ENCODE data around the gene ART3.

The ART3 gene

DNA sequence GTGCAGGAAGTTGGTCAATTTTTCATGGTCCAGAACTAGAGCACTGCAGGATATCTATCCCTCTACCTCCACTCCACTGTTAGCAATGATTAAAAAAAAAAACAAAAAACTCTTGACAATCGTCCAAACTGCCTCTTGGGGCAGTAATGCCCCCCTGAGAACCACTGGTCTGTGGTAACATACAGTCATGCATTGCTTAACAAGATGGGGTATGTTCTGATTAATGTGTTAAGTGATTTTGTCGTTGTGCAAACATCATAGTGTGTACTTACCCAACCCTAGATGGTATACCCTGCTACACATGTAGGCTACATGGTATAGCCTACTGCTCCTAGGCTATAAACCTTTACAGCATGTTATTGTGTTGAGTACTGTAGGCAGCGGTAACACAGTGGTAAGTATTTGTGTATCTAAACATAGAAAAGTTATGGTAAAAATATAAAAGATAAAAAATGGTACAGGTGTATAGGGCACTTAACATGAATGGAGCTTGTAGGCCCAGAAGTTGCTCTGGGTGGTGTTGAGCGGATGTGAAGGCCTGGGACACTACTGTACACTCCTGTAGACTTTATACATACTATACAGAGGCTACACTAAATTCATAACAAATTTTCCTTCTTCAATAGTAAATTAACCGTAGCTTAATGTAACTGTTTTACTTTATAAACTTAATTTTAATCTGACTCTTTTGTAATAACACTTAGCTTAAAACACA, 34.1 kb downstream of the ART3 start:
- no peak for DNase-seq (ENCODE audit: low read depth)
- in situ Hi-C loops (cut with HindIII; ENCODE audit: low sequenced_read_pairs) = no loop called here
- TF ChIP-seq, protein P1, sequence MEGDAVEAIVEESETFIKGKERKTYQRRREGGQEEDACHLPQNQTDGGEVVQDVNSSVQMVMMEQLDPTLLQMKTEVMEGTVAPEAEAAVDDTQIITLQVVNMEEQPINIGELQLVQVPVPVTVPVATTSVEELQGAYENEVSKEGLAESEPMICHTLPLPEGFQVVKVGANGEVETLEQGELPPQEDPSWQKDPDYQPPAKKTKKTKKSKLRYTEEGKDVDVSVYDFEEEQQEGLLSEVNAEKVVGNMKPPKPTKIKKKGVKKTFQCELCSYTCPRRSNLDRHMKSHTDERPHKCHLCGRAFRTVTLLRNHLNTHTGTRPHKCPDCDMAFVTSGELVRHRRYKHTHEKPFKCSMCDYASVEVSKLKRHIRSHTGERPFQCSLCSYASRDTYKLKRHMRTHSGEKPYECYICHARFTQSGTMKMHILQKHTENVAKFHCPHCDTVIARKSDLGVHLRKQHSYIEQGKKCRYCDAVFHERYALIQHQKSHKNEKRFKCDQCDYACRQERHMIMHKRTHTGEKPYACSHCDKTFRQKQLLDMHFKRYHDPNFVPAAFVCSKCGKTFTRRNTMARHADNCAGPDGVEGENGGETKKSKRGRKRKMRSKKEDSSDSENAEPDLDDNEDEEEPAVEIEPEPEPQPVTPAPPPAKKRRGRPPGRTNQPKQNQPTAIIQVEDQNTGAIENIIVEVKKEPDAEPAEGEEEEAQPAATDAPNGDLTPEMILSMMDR (IDR thresholded peaks at IDR 0.05; ENCODE audit: low read depth, low read length, missing control alignments) = no peak
- H3K4me3 ChIP-seq (ENCODE audit: low read depth, low read length) = no peak overlapping the region

DNA sequence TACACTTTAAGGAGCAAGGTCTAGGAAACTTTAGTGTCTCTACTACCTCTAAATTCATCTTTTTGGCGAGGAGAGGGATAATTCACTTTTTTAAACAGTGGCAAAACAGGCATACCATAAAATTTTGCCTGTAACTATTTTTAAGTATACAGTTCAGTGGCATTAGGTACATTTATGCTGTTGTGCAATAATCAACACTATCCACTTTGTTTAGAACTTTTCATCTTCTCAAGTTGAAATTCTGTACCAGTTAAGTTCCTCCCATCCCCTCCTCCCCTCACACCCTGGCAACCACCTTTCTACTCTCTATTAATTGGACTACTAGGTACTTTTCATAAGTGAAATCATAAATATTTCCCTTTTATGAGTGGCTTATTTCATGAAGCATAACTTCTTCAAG, 42.3 kb downstream of the ART3 start:
- no peak for DNase-seq (ENCODE audit: low read depth)
- in situ Hi-C loops (cut with HindIII; ENCODE audit: low sequenced_read_pairs) = no loop called here
- H3K4me3 ChIP-seq (ENCODE audit: low read depth, low read length) = no peak overlapping the region
- TF ChIP-seq, protein P1 (IDR thresholded peaks at IDR 0.05; ENCODE audit: low read depth, low read length, missing control alignments) = no peak

GRCh38 chr4:76117536-76117935, 43.0 kb downstream of the ART3 start:
- DNase-seq (ENCODE audit: low read depth) = no peak
- no peak overlapping the region for H3K4me3 ChIP-seq (ENCODE audit: low read depth, low read length)
- in situ Hi-C loops (cut with HindIII; ENCODE audit: low sequenced_read_pairs) = no loop called here
- TF ChIP-seq, protein P1 (IDR thresholded peaks at IDR 0.05; ENCODE audit: low read depth, low read length, missing control alignments) = no peak

DNA sequence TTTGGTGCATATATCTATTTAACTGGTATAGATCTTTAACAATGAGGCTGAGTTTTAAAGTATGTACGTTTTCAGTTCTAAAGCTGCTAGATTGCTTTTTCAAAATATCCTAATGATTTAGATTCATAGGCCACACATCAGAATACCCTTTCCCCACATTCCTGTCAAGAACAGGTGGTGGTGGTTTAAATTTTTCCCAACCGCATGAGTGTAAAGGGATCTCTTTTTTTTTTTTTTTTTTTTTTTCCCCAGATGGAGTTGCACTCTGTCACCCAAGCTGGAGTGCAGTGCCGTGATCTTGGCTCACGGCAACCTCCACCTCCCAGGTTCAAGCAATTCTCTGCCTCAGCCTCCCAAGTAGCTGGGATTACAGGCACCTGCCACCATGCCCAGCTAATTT, 45.7 kb downstream of the ART3 start:
- TF ChIP-seq, protein P1 (IDR thresholded peaks at IDR 0.05; ENCODE audit: low read depth, low read length, missing control alignments) = no peak
- DNase-seq (ENCODE audit: low read depth) = no peak
- H3K4me3 ChIP-seq (ENCODE audit: low read depth, low read length) = no peak overlapping the region
- in situ Hi-C loops (cut with HindIII; ENCODE audit: low sequenced_read_pairs) = no loop called here

- TF ChIP-seq, protein P1 (IDR thresholded peaks at IDR 0.05; ENCODE audit: low read depth, low read length, missing control alignments) = no peak
- in situ Hi-C loops (cut with HindIII; ENCODE audit: low sequenced_read_pairs) = no loop called here
- DNase-seq (ENCODE audit: low read depth) = no peak
- H3K4me3 ChIP-seq (ENCODE audit: low read depth, low read length) = no peak overlapping the region
Measured at GRCh38 chr4:76125816-76126215, 51.3 kb downstream of the ART3 start.

- DNase-seq (ENCODE audit: low read depth) = no peak
- TF ChIP-seq, protein P1 (IDR thresholded peaks at IDR 0.05; ENCODE audit: low read depth, low read length, missing control alignments) = no peak
- no peak overlapping the region for H3K4me3 ChIP-seq (ENCODE audit: low read depth, low read length)
- in situ Hi-C loops (cut with HindIII; ENCODE audit: low sequenced_read_pairs) = no loop called here
Measured at GRCh38 chr4:76127754-76128153, 53.2 kb downstream of the ART3 start.
